ENCODE measurements around the gene CCND1.
"Not testable (repeated sequence)": the region's sequence is repeated elsewhere in the genome, so short reads cannot be mapped to it uniquely, and the experiment has no call there.

CCND1 gene

DNA sequence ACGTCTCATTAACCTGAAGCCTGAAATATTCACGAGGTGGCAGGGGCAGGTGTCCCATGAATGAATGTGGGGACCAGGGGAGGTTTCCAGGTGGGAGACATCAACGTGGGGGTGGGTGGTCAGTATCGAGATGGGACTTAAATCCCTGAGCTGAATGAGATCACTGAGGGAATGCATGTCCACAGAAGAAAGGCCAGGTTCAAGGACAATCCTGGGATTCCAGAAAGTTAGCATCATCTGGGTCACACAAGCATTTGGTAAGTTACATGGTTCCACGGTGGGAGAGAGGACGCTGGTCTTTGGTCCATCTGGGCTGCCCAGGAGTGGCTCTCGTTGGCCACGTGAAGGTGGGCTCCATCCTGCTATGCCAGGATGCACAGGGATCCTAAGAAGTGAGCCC lies 22.7 kb upstream of the CCND1 start:
- WGBS (ENCODE audit: insufficient coverage) = 92% methylated on average over 8 of the region's 8 CpGs
- Histone ChIP-seq H3K27ac (ENCODE audit: insufficient read depth in 1 of 2, low read depth in 1 of 2, low read length in 2 of 2, poor library complexity in 1 of 2, severe bottlenecking in 2 of 2) (no peak overlapping the region), H3K4me3 (ENCODE audit: control insufficient read depth in 1 of 7, extremely low read depth in 1 of 7, insufficient read depth in 4 of 7, low read depth in 2 of 7, low read length in 6 of 7) (no peak overlapping the region), H3K36me3 (ENCODE audit: control insufficient read depth in 4 of 4, insufficient read depth in 4 of 4, low read length in 3 of 4) (no peaks in the 10 kb centered on the region), H3K4me1 (ENCODE audit: control extremely low read depth in 1 of 4, control insufficient read depth in 4 of 4, insufficient read depth in 4 of 4, low read length in 3 of 4) (no peaks in the 10 kb centered on the region), H3K27me3 (replicated peaks in 2 of 5; ENCODE audit: control insufficient read depth in 4 of 5, insufficient read depth in 5 of 5, low read length in 4 of 5) (peaks cover 0 to 2% (median 0%) of the 10 kb centered on the region in 5 experiments), H3K9me3 (ENCODE audit: control extremely low read depth in 1 of 5, control insufficient read depth in 4 of 5, insufficient read depth in 2 of 5, low read depth in 1 of 5, low read length in 4 of 5) (no peaks in the 10 kb centered on the region)
- POLR2A ChIA-PET = no interaction called here
- CTCF ChIA-PET = interaction anchor here (0.8 to 1.3 kb wide), 3 partner anchors 10 to 325 kb away, joined by 3 to 4 read pairs (median 3); no protein-coding TSS in a partner anchor
- DNase-seq = no peak

DNA sequence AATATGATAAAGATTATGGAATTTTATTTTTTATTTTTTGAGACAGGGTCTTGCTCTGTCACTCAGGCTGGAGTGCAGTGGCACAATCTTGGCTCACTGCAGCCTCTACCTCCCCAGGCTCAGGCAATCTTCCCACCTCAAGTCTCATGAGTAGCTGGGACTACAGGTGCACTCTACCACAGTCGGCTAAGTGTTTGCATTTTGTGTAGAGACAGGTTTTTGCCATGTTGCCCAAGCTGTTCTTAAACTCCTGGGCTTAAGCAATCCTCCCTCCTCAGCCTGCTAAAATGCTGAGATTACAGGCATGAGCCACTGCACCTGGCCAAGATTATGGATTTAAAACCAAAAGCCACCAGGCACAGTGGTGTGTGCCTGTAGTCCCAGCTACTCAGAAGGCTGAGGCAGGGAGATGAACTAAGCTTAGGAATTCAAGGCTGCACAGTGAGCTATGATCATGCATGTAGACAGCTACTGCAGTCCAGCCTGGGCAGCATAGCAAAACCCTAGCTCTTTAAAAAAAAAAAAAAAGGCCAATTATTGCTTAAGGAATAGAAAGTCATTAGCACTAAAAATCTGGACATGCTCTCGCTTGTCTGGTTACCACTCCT lies 20.2 kb upstream of the CCND1 start:
- CTCF ChIA-PET = interaction anchor here (0.6 to 1.1 kb wide), 2 partner anchors 328 to 411 kb away, joined by 3 read pairs; no protein-coding TSS in a partner anchor
- no peaks in the 10 kb centered on the region for H3K36me3 ChIP-seq (ENCODE audit: control insufficient read depth in 4 of 4, insufficient read depth in 4 of 4, low read length in 3 of 4)
- WGBS (ENCODE audit: insufficient coverage) = no CpG with 5 or more reads among the region's 2 CpGs
- peaks cover 0 to 8% (median 7%) of the 10 kb centered on the region in 4 experiments for H3K4me1 ChIP-seq (ENCODE audit: control extremely low read depth in 1 of 4, control insufficient read depth in 4 of 4, insufficient read depth in 4 of 4, low read length in 3 of 4)
- POLR2A ChIA-PET = no interaction called here
- no peak for DNase-seq
- peaks cover 0 to 3% (median 0%) of the 10 kb centered on the region in 5 experiments for H3K27me3 ChIP-seq (replicated peaks in 2 of 5; ENCODE audit: control insufficient read depth in 4 of 5, insufficient read depth in 5 of 5, low read length in 4 of 5)
- H3K4me3 ChIP-seq (ENCODE audit: control insufficient read depth in 1 of 7, extremely low read depth in 1 of 7, insufficient read depth in 4 of 7, low read depth in 2 of 7, low read length in 6 of 7) = no peak overlapping the region
- no peaks in the 10 kb centered on the region for H3K9me3 ChIP-seq (ENCODE audit: control extremely low read depth in 1 of 5, control insufficient read depth in 4 of 5, insufficient read depth in 2 of 5, low read depth in 1 of 5, low read length in 4 of 5)
- no peak overlapping the region for H3K27ac ChIP-seq (ENCODE audit: insufficient read depth in 1 of 2, low read depth in 1 of 2, low read length in 2 of 2, poor library complexity in 1 of 2, severe bottlenecking in 2 of 2)

DNA sequence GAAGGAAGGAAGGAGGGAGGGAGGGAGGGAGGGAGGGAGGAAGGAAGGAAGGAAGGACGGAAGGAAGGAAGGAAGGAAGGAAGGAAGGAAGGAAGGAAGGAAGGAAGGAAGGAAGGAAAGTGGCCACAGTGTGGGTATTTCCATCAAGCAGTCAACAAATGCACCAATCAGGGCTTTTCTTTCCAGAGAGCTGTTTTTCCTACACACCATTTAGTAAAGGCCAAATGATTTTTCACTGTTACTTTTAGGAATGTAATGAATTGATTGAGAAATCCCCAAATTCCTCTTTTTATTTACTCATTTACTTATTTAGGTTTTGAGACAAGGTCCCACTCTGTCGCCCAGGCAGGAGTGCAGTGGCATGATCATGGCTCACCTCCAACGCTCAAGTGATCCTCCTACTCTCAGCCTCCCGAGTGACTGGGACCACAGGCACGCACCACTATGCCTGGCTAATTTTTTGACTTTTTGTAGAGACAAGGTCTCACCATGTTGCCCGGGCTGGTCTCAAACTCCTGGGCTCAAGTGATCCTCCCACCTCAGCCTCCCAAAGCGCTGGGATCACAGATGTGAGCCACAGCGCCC lies 18.8 kb upstream of the CCND1 start:
- DNase-seq; H3K36me3 ChIP-seq (ENCODE audit: control insufficient read depth in 4 of 4, insufficient read depth in 4 of 4, low read length in 3 of 4); H3K4me1 ChIP-seq (ENCODE audit: control extremely low read depth in 1 of 4, control insufficient read depth in 4 of 4, insufficient read depth in 4 of 4, low read length in 3 of 4); H3K4me3 ChIP-seq (ENCODE audit: control insufficient read depth in 1 of 7, extremely low read depth in 1 of 7, insufficient read depth in 4 of 7, low read depth in 2 of 7, low read length in 6 of 7); CTCF ChIA-PET; H3K9me3 ChIP-seq (ENCODE audit: control extremely low read depth in 1 of 5, control insufficient read depth in 4 of 5, insufficient read depth in 2 of 5, low read depth in 1 of 5, low read length in 4 of 5); H3K27ac ChIP-seq (ENCODE audit: insufficient read depth in 1 of 2, low read depth in 1 of 2, low read length in 2 of 2, poor library complexity in 1 of 2, severe bottlenecking in 2 of 2); H3K27me3 ChIP-seq (replicated peaks in 2 of 5; ENCODE audit: control insufficient read depth in 4 of 5, insufficient read depth in 5 of 5, low read length in 4 of 5); POLR2A ChIA-PET: not testable (repeated sequence)
- 100% methylated on average over 4 of the region's 8 CpGs for WGBS (ENCODE audit: insufficient coverage)

DNA sequence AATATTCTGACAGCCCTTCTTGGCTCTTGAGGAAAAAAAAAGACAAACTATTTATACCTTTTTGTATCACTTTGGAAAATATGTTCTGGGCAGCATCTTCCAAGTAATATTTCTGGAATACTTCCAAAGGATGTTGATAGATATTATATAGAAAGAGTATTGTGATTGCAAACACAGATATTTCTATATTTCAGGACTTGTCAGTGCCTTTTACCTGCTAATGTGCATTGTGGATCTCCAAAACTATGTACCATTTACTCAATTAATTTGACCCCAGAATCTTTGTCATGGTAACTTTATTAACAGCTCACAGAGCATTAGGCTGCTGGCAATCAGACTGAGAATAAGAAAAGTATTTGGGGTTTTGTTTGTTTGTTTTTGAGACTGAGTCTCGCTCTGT lies 16.7 kb upstream of the CCND1 start:
- CTCF ChIA-PET = interaction anchor here (1.3 kb wide), 1 partner anchor 10 kb away, joined by 3 read pairs; no protein-coding TSS in a partner anchor
- 100% methylated on average over 1 of the region's 1 CpG for WGBS (ENCODE audit: insufficient coverage)

DNA sequence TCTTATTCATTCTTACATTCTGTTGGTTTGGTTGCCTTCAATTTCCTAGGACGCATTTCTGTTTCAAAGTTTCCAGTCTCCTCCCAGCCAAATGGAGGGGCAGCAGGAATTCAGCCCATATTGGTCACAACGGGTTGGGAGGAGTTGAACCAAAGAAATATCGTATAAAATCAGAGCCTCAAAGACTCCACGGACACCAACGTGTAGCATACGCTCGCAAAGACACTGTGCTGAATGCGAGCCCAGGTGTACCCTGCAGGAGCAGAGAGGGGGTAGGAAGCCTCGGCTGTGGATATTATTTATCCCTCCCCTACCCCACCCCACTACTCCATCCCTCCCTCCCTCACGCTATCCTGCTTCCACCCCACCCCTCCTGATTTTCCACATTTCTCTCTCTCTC lies 15.5 kb upstream of the CCND1 start:
- H3K27ac ChIP-seq (ENCODE audit: insufficient read depth in 1 of 2, low read depth in 1 of 2, low read length in 2 of 2, poor library complexity in 1 of 2, severe bottlenecking in 2 of 2) = no peak overlapping the region
- CTCF ChIA-PET = no interaction called here
- no peak for DNase-seq
- H3K36me3 ChIP-seq (ENCODE audit: control insufficient read depth in 4 of 4, insufficient read depth in 4 of 4, low read length in 3 of 4) = no peaks in the 10 kb centered on the region
- POLR2A ChIA-PET = no interaction called here
- peaks cover 0 to 1% (median 0%) of the 10 kb centered on the region in 5 experiments for H3K27me3 ChIP-seq (replicated peaks in 2 of 5; ENCODE audit: control insufficient read depth in 4 of 5, insufficient read depth in 5 of 5, low read length in 4 of 5)
- H3K4me3 ChIP-seq (ENCODE audit: control insufficient read depth in 1 of 7, extremely low read depth in 1 of 7, insufficient read depth in 4 of 7, low read depth in 2 of 7, low read length in 6 of 7) = no peak overlapping the region
- peaks cover 0 to 12% (median 10%) of the 10 kb centered on the region in 5 experiments for H3K9me3 ChIP-seq (ENCODE audit: control extremely low read depth in 1 of 5, control insufficient read depth in 4 of 5, insufficient read depth in 2 of 5, low read depth in 1 of 5, low read length in 4 of 5)
- H3K4me1 ChIP-seq (ENCODE audit: control extremely low read depth in 1 of 4, control insufficient read depth in 4 of 4, insufficient read depth in 4 of 4, low read length in 3 of 4) = peaks cover 0 to 8% (median 7%) of the 10 kb centered on the region in 4 experiments
- WGBS (ENCODE audit: insufficient coverage) = 92% methylated on average over 9 of the region's 10 CpGs

More for the DNA sequence above, 16.7 kb upstream of the CCND1 start:
- Histone ChIP-seq H3K4me1 (ENCODE audit: control extremely low read depth in 1 of 4, control insufficient read depth in 4 of 4, insufficient read depth in 4 of 4, low read length in 3 of 4) (peaks cover 0 to 8% (median 7%) of the 10 kb centered on the region in 4 experiments), H3K27ac (ENCODE audit: insufficient read depth in 1 of 2, low read depth in 1 of 2, low read length in 2 of 2, poor library complexity in 1 of 2, severe bottlenecking in 2 of 2) (no peak overlapping the region), H3K4me3 (ENCODE audit: control insufficient read depth in 1 of 7, extremely low read depth in 1 of 7, insufficient read depth in 4 of 7, low read depth in 2 of 7, low read length in 6 of 7) (no peak overlapping the region), H3K27me3 (replicated peaks in 2 of 5; ENCODE audit: control insufficient read depth in 4 of 5, insufficient read depth in 5 of 5, low read length in 4 of 5) (peaks cover 0 to 1% (median 0%) of the 10 kb centered on the region in 5 experiments), H3K9me3 (ENCODE audit: control extremely low read depth in 1 of 5, control insufficient read depth in 4 of 5, insufficient read depth in 2 of 5, low read depth in 1 of 5, low read length in 4 of 5) (peaks cover 0 to 3% (median 3%) of the 10 kb centered on the region in 5 experiments), H3K36me3 (ENCODE audit: control insufficient read depth in 4 of 4, insufficient read depth in 4 of 4, low read length in 3 of 4) (no peaks in the 10 kb centered on the region)
- DNase-seq = no peak
- POLR2A ChIA-PET = no interaction called here

DNA sequence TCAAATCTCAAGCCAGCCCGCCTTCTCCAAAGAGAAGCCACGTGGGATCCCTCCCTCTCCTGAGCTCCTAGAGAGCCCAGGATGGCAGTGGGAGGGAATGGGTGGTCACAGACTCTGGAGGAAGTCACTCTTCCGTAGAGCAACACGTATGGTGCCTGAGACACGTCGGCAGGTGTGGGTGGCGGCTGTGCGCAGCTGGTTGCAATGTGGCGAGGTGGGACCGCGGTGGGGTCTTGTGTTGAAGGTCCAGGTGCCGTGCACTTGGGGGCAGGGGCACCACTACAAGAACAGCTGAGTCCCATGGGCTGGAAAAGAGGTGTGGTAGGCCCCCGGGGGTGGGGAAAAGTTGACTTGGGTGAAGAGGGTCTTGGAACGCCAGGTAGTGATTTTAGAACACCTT lies 13.4 kb upstream of the CCND1 start:
- WGBS (ENCODE audit: insufficient coverage) = 88% methylated on average over 14 of the region's 14 CpGs
- H3K36me3 ChIP-seq (ENCODE audit: control insufficient read depth in 4 of 4, insufficient read depth in 4 of 4, low read length in 3 of 4) = no peaks in the 10 kb centered on the region
- no peak for DNase-seq
- H3K27me3 ChIP-seq (replicated peaks in 2 of 5; ENCODE audit: control insufficient read depth in 4 of 5, insufficient read depth in 5 of 5, low read length in 4 of 5) = peaks cover 0 to 5% (median 0%) of the 10 kb centered on the region in 5 experiments
- no peak overlapping the region for H3K27ac ChIP-seq (ENCODE audit: insufficient read depth in 1 of 2, low read depth in 1 of 2, low read length in 2 of 2, poor library complexity in 1 of 2, severe bottlenecking in 2 of 2)
- peaks cover 0 to 12% (median 10%) of the 10 kb centered on the region in 5 experiments for H3K9me3 ChIP-seq (ENCODE audit: control extremely low read depth in 1 of 5, control insufficient read depth in 4 of 5, insufficient read depth in 2 of 5, low read depth in 1 of 5, low read length in 4 of 5)
- CTCF ChIA-PET = interaction anchor here (0.5 to 1.1 kb wide), 2 partner anchors 9 to 54 kb away, joined by 3 read pairs; no protein-coding TSS in a partner anchor
- H3K4me1 ChIP-seq (ENCODE audit: control extremely low read depth in 1 of 4, control insufficient read depth in 4 of 4, insufficient read depth in 4 of 4, low read length in 3 of 4) = peaks cover 0 to 8% (median 7%) of the 10 kb centered on the region in 4 experiments
- POLR2A ChIA-PET = no interaction called here
- no peak overlapping the region for H3K4me3 ChIP-seq (ENCODE audit: control insufficient read depth in 1 of 7, extremely low read depth in 1 of 7, insufficient read depth in 4 of 7, low read depth in 2 of 7, low read length in 6 of 7)

DNA sequence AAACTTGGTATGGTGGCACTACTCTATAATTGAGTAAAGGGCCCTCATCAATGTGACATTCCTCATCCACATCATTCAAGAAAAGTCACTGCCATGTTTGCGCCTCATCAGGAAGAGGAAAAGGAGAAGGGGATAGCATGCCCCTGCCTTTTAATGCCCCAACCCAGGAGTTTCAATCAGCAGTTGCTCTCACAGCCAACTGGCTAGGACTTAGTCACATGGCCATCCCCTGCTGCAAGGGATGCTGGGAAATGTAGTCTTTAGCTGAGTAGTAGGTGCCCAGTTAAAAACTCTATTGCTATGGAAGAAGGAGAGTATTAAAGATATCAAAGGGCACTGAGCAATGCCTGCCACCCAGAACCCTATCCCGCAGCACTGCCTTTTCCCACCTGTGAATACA lies 10.9 kb upstream of the CCND1 start:
- peak in 2 of 3 donors; percentile 38 to 40 for DNase-seq
- POLR2A ChIA-PET = no interaction called here

More for the DNA sequence above, 10.9 kb upstream of the CCND1 start:
- 100% methylated on average over 1 of the region's 2 CpGs for WGBS (ENCODE audit: insufficient coverage)
- H3K36me3 ChIP-seq (ENCODE audit: control insufficient read depth in 4 of 4, insufficient read depth in 4 of 4, low read length in 3 of 4) = no peaks in the 10 kb centered on the region
- H3K27ac ChIP-seq (ENCODE audit: insufficient read depth in 1 of 2, low read depth in 1 of 2, low read length in 2 of 2, poor library complexity in 1 of 2, severe bottlenecking in 2 of 2) = no peak overlapping the region
- CTCF ChIA-PET = no interaction called here
- peaks cover 0 to 12% (median 10%) of the 10 kb centered on the region in 5 experiments for H3K9me3 ChIP-seq (ENCODE audit: control extremely low read depth in 1 of 5, control insufficient read depth in 4 of 5, insufficient read depth in 2 of 5, low read depth in 1 of 5, low read length in 4 of 5)
- H3K4me1 ChIP-seq (ENCODE audit: control extremely low read depth in 1 of 4, control insufficient read depth in 4 of 4, insufficient read depth in 4 of 4, low read length in 3 of 4) = peaks cover 0 to 5% (median 3%) of the 10 kb centered on the region in 4 experiments
- H3K4me3 ChIP-seq (ENCODE audit: control insufficient read depth in 1 of 7, extremely low read depth in 1 of 7, insufficient read depth in 4 of 7, low read depth in 2 of 7, low read length in 6 of 7) = no peak overlapping the region
- H3K27me3 ChIP-seq (replicated peaks in 2 of 5; ENCODE audit: control insufficient read depth in 4 of 5, insufficient read depth in 5 of 5, low read length in 4 of 5) = peaks cover 0 to 8% (median 4%) of the 10 kb centered on the region in 5 experiments

All from common myeloid progenitor, CD34-positive (primary cell).